HG02571 (cell line): ENCODE measurements around the gene SEL1L.
A peak's percentile ranks its signal among the peaks of the same experiment; 100 is the strongest.
"Not testable (repeated sequence)": the region's sequence is repeated elsewhere in the genome, so short reads cannot be mapped to it uniquely, and the experiment has no call there.

Experiments used
- ATAC-seq: cut with Tn5 transposase; IDR thresholded peaks from one replicate; pipeline ENCODE4 v1.9.1; 2021; ENCODE audit warnings: mild to moderate bottlenecking, moderate library complexity; ENCODE audit not compliant: unreplicated experiment

The SEL1L gene

GRCh38 chr14:81449576-81449975 is 84.1 kb downstream of the SEL1L start:
- no peak for ATAC-seq

- no peak for ATAC-seq
Measured at GRCh38 chr14:81449114-81449513, 84.5 kb downstream of the SEL1L start.

- no peak for ATAC-seq
Measured at GRCh38 chr14:81447021-81447764, 86.5 kb downstream of the SEL1L start.

GRCh38 chr14:81446279-81447007 is 87.2 kb downstream of the SEL1L start:
- no peak for ATAC-seq

- ATAC-seq: no peak
Measured at GRCh38 chr14:81441626-81442134, 92.0 kb downstream of the SEL1L start.

- no peak for ATAC-seq
Measured at GRCh38 chr14:81440041-81440440, 93.6 kb downstream of the SEL1L start.

GRCh38 chr14:81437244-81437643 is 96.4 kb downstream of the SEL1L start:
- no peak for ATAC-seq

GRCh38 chr14:81436296-81437138 is 97.1 kb downstream of the SEL1L start:
- peak; percentile 85 for ATAC-seq

GRCh38 chr14:81435391-81436295 is 98.0 kb downstream of the SEL1L start:
- ATAC-seq: peak; percentile 35

GRCh38 chr14:81435048-81435390 is 98.6 kb downstream of the SEL1L start:
- no peak for ATAC-seq

GRCh38 chr14:81434230-81434629 is 99.4 kb downstream of the SEL1L start:
- no peak for ATAC-seq

GRCh38 chr14:81433378-81433777 is 100.3 kb downstream of the SEL1L start:
- no peak for ATAC-seq

GRCh38 chr14:81432219-81432661 is 101.4 kb downstream of the SEL1L start:
- ATAC-seq: no peak

GRCh38 chr14:81430235-81430634 is 103.4 kb downstream of the SEL1L start:
- no peak for ATAC-seq

- not testable (repeated sequence) for ATAC-seq
Measured at GRCh38 chr14:81429749-81430148, 103.9 kb downstream of the SEL1L start.

- ATAC-seq: no peak
Measured at GRCh38 chr14:81429028-81429427, 104.6 kb downstream of the SEL1L start.

- no peak for ATAC-seq
Measured at GRCh38 chr14:81427348-81428058, 106.2 kb downstream of the SEL1L start.

GRCh38 chr14:81423504-81423903 is 110.1 kb downstream of the SEL1L start:
- ATAC-seq: no peak
